Ovary (tissue), 9 donors: ENCODE data around the gene CLMN. TPM values are rescaled to one million over a fixed set of nuclear protein-coding genes. Genes with fewer than 3 reads are reported as not detected.

ENCODE experiments used
- DNase-seq, 5 donors: peaks; one replicate each; pipeline ENCODE4 v3.0.0-alpha.2; 2019 to 2020
- H3K27ac ChIP-seq, 2 donors: fragments of 200-600 bp; one replicate each; pipeline versions ENCODE4 v1.5.1 to v1.8.0; 2019 to 2022
- H3K27me3 ChIP-seq: fragments of 200-600 bp; one replicate; pipeline ENCODE4 v1.8.0; 2022
- H3K36me3 ChIP-seq: fragments of 200-600 bp; sonication (generic); one replicate; pipeline ENCODE4 v1.5.1; 2019
- H3K4me1 ChIP-seq: one replicate; pipeline ENCODE4 v1.8.1; 2013; ENCODE audit warnings: mild to moderate bottlenecking, moderate library complexity; ENCODE audit not compliant: insufficient read depth
- H3K4me3 ChIP-seq: fragments of 200-600 bp; sonication (generic); one replicate; pipeline ENCODE4 v1.5.1; 2017
- H3K9me3 ChIP-seq, 2 donors: fragments of 200-600 bp in 1 of 2; sonication (generic) in 1 of 2; one replicate each; pipeline versions ENCODE4 v1.5.1 to v1.8.1; 2013 to 2019; ENCODE audit warnings: mild to moderate bottlenecking in 1 of 2, moderate library complexity in 1 of 2
- CTCF ChIP-seq, 3 donors: fragments of 450-650 bp in 2 of 3; fragments of 200-600 bp in 1 of 3; IDR thresholded peaks; one replicate each; pipeline versions ENCODE4 v1.5.1 to v1.8.0; 2016 to 2022; ENCODE audit warnings: antibody characterized with exemption in 3 of 3, mild to moderate bottlenecking in 1 of 3
- EP300 ChIP-seq: sonication (generic); formaldehyde crosslinking; IDR thresholded peaks from one replicate; pipeline ENCODE4 v1.6.1; 2017; ENCODE audit warnings: antibody characterized with exemption
- POLR2A ChIP-seq: fragments of 450-650 bp; IDR thresholded peaks from one replicate; pipeline ENCODE4 v1.6.1; 2017; ENCODE audit warnings: antibody characterized with exemption, mild to moderate bottlenecking, moderate library complexity
- WGBS, 3 donors: extraction: QIAGEN DNeasy Blood & Tissue Kit in 1 of 3; methylation state at CpG; one replicate each; pipeline versions ENCODE4 v1.1.5 to v1.1.7; 2013 to 2017; 5-methylcytosine and 5-hydroxymethylcytosine counted together
- intact Hi-C, 4 donors: fragments of 100-400 bp; cut with DNase I; formaldehyde crosslinking; loops; one replicate each; pipeline versions ENCODE4 v1.11.0 to v1.15.1; 2022 to 2023
- polyA plus RNA-seq, 2 donors: library from polyadenylated mRNA; stranded (reverse); fragments of 200-250 nt in 1 of 2; fragments of 350-450 nt in 1 of 2; fragmentation: Illumina TruSeq in 1 of 2; extraction: RNeasy Lipid Tissue Mini Kit (QIAGEN cat#74804) in 1 of 2; gene quantifications; one replicate each; pipeline ENCODE4 v1.2.3, GENCODE V29; 2013 to 2014
- total RNA-seq, 7 donors: library from RNA; depleted of rRNA in 2 of 7; stranded (reverse); fragments of >200 nt in 2 of 7; fragmentation: NEBNext Ultra II Directional in 3 of 7; extraction: Animal tissue kit (Norgen Biotek cat#: 25700) in 3 of 7; gene quantifications; one replicate each; pipeline versions ENCODE4 v1.1.0 to v1.2.4, GENCODE V29; 2016 to 2023
- donor health status: DM: no; HTN: no; CAD: no; lungs with moderate emphysema.
- donor health status: DM: no; HTN: no; CAD: no.
- donor health status: Bipolar disorder and iron deficiency.
- donor health status: DM: yes; HTN: yes; CAD: no.
- donor health status: DM: no; HTN: no; CAD: no.
- donor health status: DM: yes; HTN: yes; CAD: no.

CLMN gene
- total and polyA plus RNA-seq, 9 donors = 2.2 to 11.7 (median 6.5) TPM

- Histone ChIP-seq H3K4me1 (no peaks in the 10 kb centered on the region), H3K36me3 (no peaks in the 10 kb centered on the region), H3K27me3 (no peaks in the 10 kb centered on the region), H3K9me3 (no peaks in the 10 kb centered on the region), H3K27ac (no peak overlapping the region), H3K4me3 (no peak overlapping the region)
- 54 to 72% (median 64%) methylated on average over 6 of the region's 6 CpGs for WGBS, 3 donors
- DNase-seq = no peak
- intact Hi-C loops = no loop called here
- TF ChIP-seq POLR2A (no peak), CTCF (IDR thresholded peaks at IDR 0.05) (no peak), EP300 (no peak)
Measured at GRCh38 chr14:95248432-95248831, 71.3 kb downstream of the CLMN start.

GRCh38 chr14:95246870-95247269 is 72.8 kb downstream of the CLMN start:
- H3K4me3 ChIP-seq = no peak overlapping the region
- H3K9me3 ChIP-seq = no peaks in the 10 kb centered on the region
- intact Hi-C loops = no loop called here
- H3K27ac ChIP-seq = no peak overlapping the region
- H3K27me3 ChIP-seq = no peaks in the 10 kb centered on the region
- DNase-seq = no peak
- TF ChIP-seq POLR2A (no peak), CTCF (IDR thresholded peaks at IDR 0.05) (no peak), EP300 (no peak)
- H3K4me1 ChIP-seq = no peaks in the 10 kb centered on the region
- H3K36me3 ChIP-seq = no peaks in the 10 kb centered on the region

GRCh38 chr14:95245334-95245733 is 74.4 kb downstream of the CLMN start:
- 95 to 97% (median 96%) methylated on average over 2 of the region's 2 CpGs for WGBS, 3 donors
- H3K27me3 ChIP-seq = no peaks in the 10 kb centered on the region
- no peaks in the 10 kb centered on the region for H3K36me3 ChIP-seq
- DNase-seq = no peak
- H3K4me1 ChIP-seq = no peaks in the 10 kb centered on the region
- H3K27ac ChIP-seq = no peak overlapping the region
- TF ChIP-seq CTCF (IDR thresholded peaks at IDR 0.05) = no peak
- no peak for TF ChIP-seq POLR2A
- TF ChIP-seq EP300 = no peak
- no peak overlapping the region for H3K4me3 ChIP-seq
- H3K9me3 ChIP-seq = no peaks in the 10 kb centered on the region
- intact Hi-C loops = no loop called here

GRCh38 chr14:95244587-95244986 is 75.1 kb downstream of the CLMN start:
- Histone ChIP-seq H3K36me3 (no peaks in the 10 kb centered on the region), H3K27ac (no peak overlapping the region), H3K4me3 (no peak overlapping the region), H3K4me1 (no peaks in the 10 kb centered on the region), H3K9me3 (no peaks in the 10 kb centered on the region), H3K27me3 (no peaks in the 10 kb centered on the region)
- intact Hi-C loops = no loop called here
- DNase-seq = no peak
- WGBS, 3 donors = 89 to 97% (median 89%) methylated on average over 3 of the region's 3 CpGs
- no peak for TF ChIP-seq POLR2A
- TF ChIP-seq CTCF (IDR thresholded peaks at IDR 0.05) = no peak
- TF ChIP-seq EP300 = no peak

- WGBS, 3 donors = 85 to 97% (median 94%) methylated on average over 1 of the region's 1 CpG
- Histone ChIP-seq H3K9me3 (no peaks in the 10 kb centered on the region), H3K27me3 (no peaks in the 10 kb centered on the region), H3K4me3 (no peak overlapping the region), H3K4me1 (no peaks in the 10 kb centered on the region), H3K36me3 (no peaks in the 10 kb centered on the region), H3K27ac (no peak overlapping the region)
- no peak for TF ChIP-seq EP300
- no peak for TF ChIP-seq CTCF (IDR thresholded peaks at IDR 0.05)
- no peak for TF ChIP-seq POLR2A
- DNase-seq = no peak
- intact Hi-C loops = no loop called here
Measured at GRCh38 chr14:95242870-95243269, 76.8 kb downstream of the CLMN start.
